ENCODE measurements around the gene USP16.

USP16 gene

GRCh38 chr21:29034678-29035077, 10.2 kb downstream of the USP16 start:
- no peak for DNase-seq

GRCh38 chr21:29052224-29052623, 27.8 kb downstream of the USP16 start:
- no peak for DNase-seq

- no peak for DNase-seq
Measured at GRCh38 chr21:29053011-29053553, 28.6 kb downstream of the USP16 start.

DNA sequence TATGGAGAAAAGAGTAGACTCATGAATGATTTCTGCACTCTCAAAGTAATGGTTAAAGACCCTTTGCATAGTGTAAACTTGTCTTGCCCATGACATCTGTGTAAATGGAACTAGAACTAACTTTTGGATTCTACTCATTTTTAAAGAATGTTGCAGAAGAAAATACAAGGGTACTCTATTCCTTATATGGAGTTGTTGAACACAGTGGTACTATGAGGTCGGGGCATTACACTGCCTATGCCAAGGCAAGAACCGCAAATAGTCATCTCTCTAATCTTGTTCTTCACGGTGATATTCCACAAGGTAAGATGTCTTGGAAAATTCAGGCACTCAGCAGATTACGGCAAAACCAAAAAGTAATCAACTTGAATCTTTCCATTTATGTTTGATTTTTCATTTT, 29.2 kb downstream of the USP16 start:
- no peak for DNase-seq

GRCh38 chr21:29055080-29055479, 30.6 kb downstream of the USP16 start:
- no peak for DNase-seq

- DNase-seq, result no peak
Measured at GRCh38 chr21:29056005-29056404, 31.5 kb downstream of the USP16 start.

DNA sequence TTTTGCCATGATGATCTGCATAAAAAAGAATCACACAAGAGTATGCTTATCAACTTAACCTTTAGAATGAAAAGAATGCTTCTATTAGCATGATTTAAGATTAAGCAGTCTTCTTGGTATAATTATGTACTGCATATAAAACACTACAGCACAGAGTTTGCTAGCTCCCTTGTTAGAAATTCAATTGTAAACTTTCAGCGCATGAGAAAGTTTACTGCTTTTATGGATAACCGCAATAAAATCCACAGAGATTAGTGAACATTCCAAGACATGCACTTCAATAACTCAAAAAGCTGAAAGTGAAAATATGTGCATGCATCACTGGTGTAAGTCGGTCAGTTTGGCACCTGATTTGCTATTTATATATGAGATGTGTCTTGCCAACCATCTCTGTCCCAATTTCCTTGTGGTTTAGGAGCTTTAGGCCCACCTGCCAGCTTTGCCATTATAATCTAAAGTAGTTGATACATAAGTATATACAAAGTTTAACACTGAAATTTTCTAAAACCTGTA, 32.1 kb downstream of the USP16 start:
- DNase-seq, result no peak

DNA sequence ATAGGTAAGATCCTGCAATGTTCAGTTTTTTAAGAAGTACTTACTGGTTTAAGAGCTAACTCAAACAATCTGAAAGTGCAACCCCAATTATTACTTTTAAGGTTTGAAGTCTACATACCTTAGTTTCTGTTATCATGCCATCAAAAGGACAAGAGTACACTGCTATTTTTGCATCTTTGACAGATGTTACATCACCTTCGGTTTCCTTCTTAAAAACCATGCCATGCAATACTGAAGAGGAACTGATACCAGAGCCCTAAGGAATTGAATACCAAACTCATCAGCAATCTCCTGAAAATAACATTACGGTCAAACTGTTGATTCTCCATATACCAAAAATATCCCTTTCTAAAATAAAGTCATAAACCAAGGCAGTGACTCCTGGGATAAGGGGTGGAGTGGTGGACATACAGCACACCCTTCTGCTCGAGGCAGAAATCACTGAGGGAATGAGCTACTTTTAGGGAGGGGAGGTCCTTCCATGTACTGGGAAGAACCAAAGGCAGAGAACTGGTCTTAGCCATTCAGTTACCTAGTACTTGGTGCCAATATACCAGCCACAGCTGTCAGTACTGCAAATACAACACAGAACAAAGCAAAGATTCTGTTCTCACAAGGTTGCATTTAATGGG, 40.5 kb downstream of the USP16 start:
- no peak for DNase-seq

- DNase-seq, result peak; percentile 45
Measured at GRCh38 chr21:29072873-29073221, 48.4 kb downstream of the USP16 start.

DNA sequence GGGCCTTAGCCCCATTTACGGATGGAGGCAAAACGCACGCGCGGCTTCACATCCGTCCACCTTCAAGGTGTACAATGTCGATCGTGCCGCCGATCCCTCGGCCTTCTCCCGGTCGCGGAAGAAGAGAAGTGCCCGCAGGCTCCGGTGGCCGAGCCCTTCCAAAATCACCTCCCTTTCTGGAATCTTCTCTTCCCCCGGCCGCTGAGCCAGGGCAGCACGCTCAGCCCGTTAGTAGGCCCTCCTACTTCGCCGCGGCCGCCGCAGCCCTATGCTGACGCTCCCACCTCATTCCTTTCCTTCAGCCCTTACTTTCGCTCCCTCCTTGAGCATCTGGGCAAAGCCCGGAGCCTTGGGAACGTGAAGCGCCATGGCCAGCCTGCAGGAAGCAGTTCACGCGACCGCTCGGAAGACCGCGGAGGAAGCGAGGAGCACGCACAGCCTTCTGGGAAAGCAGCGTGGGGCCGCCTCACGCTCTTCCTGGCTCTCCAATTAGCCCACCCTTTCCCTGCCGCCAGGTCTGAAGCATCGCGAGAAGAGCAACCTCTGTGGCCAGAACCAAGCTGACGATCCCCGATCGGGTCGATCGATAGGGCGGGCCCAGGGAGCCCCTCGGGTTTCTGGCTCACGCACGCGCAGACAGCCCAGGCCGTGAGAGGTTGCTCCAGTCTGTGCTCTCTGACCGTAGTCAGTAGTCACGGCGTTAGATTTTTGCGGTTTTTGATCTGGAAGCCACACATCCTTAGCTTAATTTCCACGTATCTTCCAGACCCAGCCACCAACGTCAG, 48.9 kb downstream of the USP16 start, which contains the start of gene CCT8:
Gene CCT8, minus strand, starts transcription at position 427 of the 785 bp plus-strand sequence. Its CDS starts 58 bp downstream, at position 369.
- DNase-seq, result peak; percentile 100

GRCh38 chr21:29074007-29074376, 49.5 kb downstream of the USP16 start:
- no peak for DNase-seq

DNA sequence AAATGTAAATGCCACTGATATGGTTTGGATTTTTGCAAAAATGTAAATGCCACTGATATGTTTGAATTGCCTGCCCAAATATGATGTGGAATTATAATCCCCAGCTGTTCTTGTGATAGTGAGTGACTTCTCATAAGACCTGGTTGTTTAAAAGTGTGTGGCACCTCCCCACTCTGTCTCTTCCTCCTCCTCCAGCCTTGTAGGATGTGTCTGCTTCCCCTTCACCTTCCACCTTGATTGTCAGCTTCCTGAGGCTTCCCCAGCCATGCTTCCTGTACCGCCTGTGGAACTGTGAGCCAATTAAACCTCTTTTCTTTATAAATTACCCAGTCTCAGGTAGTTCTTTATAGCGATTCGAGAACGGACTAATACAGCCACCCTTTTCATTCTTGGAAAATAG, 50.3 kb downstream of the USP16 start:
- DNase-seq, result no peak

DNA sequence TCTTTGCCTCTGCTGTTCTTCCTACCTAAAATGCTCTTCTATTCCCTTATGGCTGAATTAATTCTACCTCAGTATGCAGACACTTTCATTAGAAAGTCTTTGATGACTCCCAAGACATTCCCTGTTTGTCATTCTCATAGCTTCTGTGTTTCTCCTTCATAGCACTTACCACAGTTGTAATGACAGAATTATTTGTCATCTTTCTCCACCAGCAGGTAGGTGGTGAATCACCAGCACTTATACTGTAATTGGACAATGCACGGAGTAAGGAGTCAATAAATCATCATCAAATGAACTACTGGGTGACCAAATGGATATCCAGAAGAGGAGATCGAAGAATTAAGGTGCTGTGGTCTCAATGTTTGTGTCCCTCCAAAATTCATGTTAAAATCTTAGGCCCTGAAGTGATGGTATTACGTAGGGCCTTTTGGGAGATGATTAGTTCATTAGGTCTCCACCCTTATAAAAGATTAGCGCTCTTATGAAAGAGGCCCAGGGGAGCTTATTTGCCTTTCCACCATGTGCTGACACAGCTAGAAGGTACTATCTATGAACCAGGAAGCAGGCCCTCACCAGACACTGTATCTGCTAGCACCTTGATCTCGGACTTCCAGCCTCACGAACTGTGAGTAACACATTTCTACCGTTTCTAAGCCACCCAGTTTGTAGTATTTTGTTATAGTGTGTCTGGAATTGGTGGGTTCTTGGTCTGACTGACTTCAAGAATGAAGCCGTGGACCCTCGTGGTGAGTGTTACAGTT, 51.4 kb downstream of the USP16 start:
- DNase-seq, result peak; percentile 43

DNA sequence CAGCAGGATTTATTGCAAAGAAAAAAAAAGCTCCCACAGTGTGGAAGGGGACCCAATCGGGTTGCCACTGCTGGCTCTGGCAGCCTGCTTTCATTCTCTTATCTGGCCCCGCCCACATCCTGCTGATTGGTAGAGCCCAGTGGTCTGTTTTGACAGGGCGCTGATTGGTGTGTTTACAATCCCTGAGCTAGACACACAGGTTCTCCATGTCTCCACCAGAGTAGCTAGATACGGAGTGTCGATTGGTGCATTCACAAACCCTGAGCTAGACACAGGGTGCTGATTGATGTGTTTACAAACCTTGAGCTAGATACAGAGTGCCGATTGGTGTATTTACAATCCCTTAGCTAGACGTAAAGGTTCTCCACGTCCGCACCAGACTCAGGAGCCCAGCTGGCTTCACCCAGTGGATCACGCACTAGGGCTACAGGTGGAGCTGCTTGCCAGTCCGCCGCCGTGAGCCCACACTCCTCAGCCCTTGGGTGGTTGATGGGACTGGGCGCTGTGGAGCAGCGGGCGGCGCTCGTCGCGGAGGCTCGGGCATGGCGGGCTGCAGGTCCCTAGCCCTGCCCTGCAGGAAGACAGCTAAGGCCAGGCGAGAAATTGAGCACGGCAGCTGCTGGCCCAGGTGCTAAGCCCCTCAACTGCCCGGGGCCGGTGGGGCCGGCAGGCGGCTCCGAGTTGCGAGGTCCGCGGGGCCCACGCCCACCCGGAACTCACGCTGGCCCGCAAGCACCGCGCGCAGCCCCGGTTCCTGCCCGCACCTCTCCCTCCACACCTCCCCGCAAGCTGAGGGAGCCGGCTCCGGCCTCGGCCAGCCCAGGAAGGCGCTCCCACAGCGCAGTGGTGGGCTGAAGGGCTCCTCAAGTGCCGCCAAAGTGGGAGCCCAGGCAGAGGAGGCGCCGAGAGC, 52.5 kb downstream of the USP16 start:
- peak; percentile 85 for DNase-seq

DNA sequence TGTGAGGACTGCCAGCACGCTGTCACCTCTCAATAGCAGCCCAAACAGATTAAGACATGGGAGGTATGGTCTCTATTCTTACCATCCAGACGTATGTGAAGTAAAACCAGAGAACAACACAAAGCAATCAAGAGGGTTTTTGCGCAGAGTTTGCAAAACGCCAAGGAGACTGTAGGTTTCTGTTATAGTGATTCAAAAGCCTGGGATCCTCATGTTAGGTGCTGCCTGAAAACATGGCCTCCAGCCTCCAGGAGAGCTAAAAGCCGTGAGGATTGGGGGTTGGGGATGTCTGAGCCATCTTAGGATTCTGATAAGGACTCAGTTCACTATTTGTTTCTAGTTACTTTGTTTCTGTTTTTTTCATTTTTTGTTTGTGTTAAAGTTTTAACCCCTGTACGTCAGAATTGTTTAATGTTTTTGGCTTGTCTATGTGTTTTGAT, 53.2 kb downstream of the USP16 start:
- DNase-seq, result peak; percentile 75

DNA sequence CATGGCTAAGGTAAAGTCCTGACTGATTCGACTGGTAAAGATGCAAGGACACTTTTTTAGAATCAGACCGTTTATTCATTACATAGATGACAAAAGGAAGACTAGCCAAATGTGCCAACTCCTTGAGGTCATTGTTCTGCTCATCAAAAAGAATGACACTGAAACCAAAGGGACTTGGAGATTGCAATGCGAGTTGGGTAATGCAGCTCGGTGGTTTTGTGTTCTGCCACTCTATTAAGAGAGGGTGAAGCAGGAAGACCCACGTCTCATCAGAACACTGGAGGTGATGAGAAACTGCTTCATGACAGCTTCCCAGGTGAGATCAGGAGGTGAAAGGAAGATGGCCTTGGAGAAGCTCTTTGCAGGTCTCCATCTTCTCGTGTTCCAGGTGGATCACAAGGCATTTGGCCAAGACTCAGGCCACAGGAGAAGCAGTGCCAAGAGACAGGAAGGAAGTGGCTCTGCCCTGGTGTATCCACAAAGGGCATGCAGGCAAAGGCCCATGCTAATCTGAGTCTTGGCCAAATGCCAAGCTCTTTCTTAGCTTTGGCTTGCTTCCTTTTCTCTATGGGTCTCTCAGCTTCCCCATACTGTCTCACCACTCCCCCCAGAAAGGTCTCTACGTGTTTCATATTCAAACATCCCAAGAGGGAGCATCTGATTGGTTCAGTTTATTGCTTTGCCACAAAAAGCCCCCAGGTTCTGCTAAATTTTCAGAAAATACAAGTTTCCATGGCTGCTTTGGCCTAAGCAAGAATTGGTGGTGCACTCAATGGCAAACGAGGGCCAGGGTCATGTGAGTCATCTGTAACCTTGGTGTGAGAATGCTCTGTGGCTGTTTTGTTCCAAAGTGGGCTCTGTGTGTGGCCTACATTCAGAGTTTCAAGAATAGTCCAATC, 54.6 kb downstream of the USP16 start:
- DNase-seq, result peak; percentile 65

GRCh38 chr21:29080454-29080941, 56.0 kb downstream of the USP16 start:
- DNase-seq, result no peak

- DNase-seq, result no peak
Measured at GRCh38 chr21:29082046-29082815, 57.8 kb downstream of the USP16 start.

GRCh38 chr21:29083306-29083705, 58.8 kb downstream of the USP16 start:
- no peak for DNase-seq

- no peak for DNase-seq
Measured at GRCh38 chr21:29084372-29084771, 59.9 kb downstream of the USP16 start.

Measured in hematopoietic multipotent progenitor cell treated with erythropoietin and hydrocortisone succinate and interleukin-3 and kit ligand, for 8 days (in vitro differentiated cells).